GM21423 (cell line): Measurements from ENCODE around the gene PTBP1.
"Not testable (repeated sequence)": the region's sequence is repeated elsewhere in the genome, so short reads cannot be mapped to it uniquely, and the experiment has no call there.

Experiments
- ATAC-seq: cut with Tn5 transposase; IDR thresholded peaks from one replicate; pipeline ENCODE4 v1.9.1; 2021; ENCODE audit warnings: mild to moderate bottlenecking, moderate library complexity; ENCODE audit not compliant: unreplicated experiment

PTBP1 gene

GRCh38 chr19:824885-825284 lies 27.6 kb downstream of the PTBP1 start:
- ATAC-seq: no peak

GRCh38 chr19:825897-826644 lies 28.8 kb downstream of the PTBP1 start:
- no peak for ATAC-seq

- ATAC-seq: no peak
These were observed 30.1 kb downstream of the PTBP1 start for GRCh38 chr19:827314-827709.

DNA sequence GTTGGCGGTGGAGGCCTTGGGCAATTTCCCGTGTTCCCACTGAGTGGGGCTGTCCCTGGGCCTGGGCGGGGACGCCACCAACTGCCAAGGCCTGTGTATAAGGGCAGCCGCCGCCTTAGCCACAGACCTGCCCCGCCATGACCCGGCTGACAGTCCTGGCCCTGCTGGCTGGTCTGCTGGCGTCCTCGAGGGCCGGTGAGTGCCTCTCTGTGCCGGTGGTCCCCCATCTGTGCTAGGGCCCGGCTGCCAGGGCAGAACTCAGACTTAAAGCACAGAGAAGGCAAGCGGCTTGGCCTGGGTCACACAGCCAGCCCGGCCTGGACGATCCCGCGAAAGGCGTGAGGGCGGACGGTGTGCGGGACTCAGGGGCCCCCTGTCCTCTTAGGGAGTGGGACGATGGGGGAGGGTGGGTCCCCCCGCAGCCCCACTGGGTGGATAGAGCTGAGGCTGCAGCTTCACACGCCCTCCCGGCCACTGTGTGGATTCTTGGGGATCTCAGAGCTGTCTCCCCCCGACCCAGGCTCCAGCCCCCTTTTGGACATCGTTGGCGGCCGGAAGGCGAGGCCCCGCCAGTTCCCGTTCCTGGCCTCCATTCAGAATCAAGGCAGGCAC lies 30.6 kb downstream of the PTBP1 start, which contains the start of gene AZU1:
Gene AZU1, plus strand, starts transcription at position 128 of the 612 bp plus-strand sequence. Its CDS starts 10 bp downstream, at position 138.
- no peak for ATAC-seq

GRCh38 chr19:829129-829758 lies 32.0 kb downstream of the PTBP1 start:
- ATAC-seq: no peak

GRCh38 chr19:831407-832369 lies 34.4 kb downstream of the PTBP1 start:
- ATAC-seq: no peak

DNA sequence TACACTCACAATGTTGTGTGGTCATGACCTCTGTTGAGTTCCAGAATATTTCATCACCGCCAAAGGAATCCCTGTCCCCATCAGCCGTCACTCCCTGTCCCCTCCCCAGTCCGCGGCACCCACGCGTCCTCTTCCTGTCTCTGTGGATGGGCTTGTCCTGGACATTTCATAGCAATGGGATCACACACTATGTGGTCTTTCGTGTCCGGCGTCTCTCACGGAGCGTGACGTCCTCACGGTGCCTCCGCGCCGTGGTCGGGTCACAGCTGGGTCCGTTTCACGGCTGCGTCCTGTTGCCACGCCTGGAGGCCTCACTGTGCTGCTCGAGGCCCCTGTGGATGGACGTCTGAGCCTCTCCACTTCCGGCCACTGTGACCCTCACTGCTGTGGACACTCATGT lies 37.0 kb downstream of the PTBP1 start:
- no peak for ATAC-seq

DNA sequence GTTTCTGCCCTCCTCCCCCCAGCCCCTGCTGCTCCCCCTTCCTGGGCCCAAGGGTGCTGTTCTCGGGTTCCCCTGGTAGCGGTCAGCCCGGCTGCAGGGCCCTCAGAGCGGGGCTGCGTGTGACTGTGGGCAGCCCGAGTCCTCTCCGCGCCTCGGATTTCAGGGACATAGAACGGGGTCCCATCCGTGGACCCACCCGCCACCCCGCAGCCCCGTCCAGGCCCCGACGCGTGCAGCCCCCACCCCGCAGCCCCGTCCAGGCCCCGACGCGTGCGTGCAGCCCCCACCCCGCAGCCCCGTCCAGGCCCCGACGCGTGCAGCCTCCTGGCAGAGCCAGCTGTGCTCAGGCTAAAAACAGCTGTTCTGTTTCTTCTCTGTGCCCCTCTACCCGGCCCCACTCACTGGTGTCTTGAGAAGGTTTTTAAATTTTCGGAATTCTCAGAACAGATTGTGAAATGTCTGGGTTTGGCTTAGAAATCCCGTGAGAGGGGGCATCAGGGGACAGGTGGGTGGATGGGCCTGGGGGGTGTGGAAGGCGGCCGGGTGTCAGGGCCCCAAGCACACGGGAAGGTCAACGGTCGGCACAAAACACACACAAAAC lies 38.1 kb downstream of the PTBP1 start:
- no peak for ATAC-seq

DNA sequence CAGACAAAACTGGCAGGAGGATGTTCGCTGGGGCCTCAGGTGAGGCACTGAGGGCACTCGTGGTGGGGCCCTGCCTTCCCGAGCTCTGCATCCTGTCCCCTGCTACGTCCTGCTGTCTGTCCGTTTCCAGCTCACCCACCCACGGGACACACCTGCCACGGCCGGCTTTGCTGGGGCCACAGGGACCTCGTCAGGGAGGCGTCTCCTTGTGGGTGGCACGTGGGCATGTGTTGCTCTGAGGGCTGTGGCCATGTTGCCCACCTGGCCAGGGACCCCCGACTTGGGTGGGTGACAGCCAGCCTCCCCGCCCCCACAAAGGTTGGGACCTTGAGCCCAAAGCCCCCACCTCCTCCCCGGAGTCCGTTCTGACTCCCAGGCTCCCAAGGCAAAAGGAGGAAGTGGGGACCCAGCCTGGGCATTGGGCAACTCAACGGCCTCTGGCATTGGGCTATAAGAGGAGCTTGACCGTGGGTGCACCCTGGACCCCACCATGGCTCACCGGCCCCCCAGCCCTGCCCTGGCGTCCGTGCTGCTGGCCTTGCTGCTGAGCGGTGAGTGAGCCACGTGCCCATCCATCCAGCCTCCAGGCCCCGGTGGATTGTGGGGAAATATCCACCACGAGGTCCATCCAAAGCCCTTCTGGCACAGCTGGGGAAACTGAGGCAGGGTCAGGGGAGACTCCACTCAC lies 43.4 kb downstream of the PTBP1 start, which contains the start of gene PRTN3:
Gene PRTN3, plus strand, starts transcription at position 481 of the 688 bp plus-strand sequence. Its CDS starts 10 bp downstream, at position 491.
- ATAC-seq: no peak

- not testable (repeated sequence) for ATAC-seq
These were observed 45.5 kb downstream of the PTBP1 start for GRCh38 chr19:842802-843179.

GRCh38 chr19:843180-843835 lies 46.1 kb downstream of the PTBP1 start:
- ATAC-seq: no peak

- no peak for ATAC-seq
These were observed 46.7 kb downstream of the PTBP1 start for GRCh38 chr19:843836-844545.

GRCh38 chr19:844546-844971 lies 47.3 kb downstream of the PTBP1 start:
- no peak for ATAC-seq

DNA sequence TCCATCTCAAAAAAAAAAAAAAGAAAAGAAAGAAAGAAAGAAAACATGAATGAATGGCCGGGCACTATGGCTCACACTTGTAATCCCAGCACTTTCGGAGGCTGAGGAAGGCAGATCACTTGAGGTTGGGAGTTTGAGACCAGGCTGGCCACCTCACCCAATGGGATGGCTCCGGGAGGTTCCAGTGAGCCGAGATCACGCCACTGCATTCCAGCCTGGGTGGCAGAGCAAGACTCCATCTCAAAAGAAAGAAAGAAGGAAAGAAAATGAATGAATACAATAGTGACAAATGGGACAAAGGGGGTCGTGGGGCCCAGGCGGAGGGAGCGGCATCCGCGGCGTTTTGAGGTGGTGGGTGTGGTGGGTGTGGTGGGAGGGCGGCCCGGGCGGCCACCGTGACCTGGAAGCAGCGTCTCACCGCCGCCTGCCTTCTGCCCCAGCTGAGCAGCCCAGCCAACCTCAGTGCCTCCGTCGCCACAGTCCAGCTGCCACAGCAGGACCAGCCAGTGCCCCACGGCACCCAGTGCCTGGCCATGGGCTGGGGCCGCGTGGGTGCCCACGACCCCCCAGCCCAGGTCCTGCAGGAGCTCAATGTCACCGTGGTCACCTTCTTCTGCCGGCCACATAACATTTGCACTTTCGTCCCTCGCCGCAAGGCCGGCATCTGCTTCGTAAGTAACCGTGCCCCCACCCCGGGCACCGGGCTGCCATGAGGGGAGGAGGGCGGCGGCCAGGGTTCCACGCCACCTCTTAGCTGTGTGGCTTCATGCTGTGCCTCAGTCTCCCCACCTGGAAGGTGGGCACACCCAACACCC lies 48.7 kb downstream of the PTBP1 start:
- no peak for ATAC-seq

- ATAC-seq: no peak
These were observed 51.2 kb downstream of the PTBP1 start for GRCh38 chr19:848386-848921.

- not testable (repeated sequence) for ATAC-seq
These were observed 51.9 kb downstream of the PTBP1 start for GRCh38 chr19:849195-849594.

DNA sequence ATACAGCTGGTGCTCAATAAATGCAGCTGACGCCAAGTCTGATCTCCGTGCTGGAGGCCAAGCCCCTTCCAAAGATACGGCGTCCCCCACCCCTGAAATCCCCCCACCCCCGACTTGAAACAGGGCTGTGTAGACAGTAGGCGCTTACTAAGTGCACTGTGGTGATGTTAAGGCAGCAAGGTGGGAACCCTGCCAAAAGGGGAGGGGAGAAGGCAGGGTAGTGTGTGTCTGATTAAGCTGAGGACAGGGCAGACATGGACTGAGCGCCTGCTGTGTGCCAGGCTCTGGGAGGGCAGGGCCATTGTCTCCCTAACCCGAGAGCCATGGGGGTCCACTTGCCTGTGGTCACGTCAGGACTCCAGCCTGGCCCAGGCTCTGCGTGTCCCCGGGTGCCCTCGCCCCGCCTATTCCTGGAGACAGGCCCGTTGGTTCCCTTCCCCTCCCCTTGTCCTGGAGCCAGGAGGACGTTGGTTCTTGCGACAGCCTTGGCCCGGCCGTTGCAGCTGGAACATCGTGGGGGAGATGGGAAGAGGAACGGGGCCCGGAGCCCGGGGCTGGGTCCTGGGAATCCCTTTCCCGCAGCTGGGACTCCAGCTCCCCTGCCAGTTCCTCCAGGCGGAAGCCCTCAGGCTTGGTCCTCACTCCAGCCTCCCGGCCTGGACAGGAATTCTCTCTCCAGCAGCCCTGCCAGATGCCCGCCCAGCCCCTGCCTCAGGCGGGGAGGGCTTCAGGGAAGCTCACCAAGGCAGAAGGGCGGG lies 53.1 kb downstream of the PTBP1 start:
- no peak for ATAC-seq
